ENCODE measurements around the gene DPEP2NB.
"Not testable (repeated sequence)": the region's sequence is repeated elsewhere in the genome, so short reads cannot be mapped to it uniquely, and the experiment has no call there.

Gene DPEP2NB

DNA sequence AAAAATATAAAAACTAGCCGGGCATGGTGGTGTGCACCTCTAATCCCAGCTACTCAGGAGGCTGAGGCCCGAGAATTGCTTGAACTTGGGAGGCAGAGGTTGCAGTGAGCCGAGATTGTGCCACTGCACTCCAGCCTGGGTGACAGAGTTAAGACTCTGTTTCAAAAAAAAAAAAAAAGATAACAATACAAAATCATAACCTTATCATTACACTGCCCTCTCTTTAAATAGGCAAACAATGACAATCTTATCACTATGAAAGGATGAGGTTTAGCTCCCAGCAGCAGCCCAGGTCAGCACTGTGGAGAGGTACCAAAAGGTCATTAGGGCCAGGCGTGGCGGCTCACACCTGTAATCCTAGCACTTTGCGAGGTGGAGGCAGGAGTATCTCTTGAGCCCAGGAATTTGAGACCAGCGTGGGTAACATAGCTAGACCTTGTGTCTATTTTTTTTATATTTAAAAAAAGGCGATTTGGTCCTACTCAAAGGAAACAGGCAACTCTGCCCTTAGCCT is 3.5 kb upstream of the DPEP2NB start:
- in situ Hi-C loops (cut with HindIII; ENCODE audit: low sequenced_read_pairs) = no loop called here

DNA sequence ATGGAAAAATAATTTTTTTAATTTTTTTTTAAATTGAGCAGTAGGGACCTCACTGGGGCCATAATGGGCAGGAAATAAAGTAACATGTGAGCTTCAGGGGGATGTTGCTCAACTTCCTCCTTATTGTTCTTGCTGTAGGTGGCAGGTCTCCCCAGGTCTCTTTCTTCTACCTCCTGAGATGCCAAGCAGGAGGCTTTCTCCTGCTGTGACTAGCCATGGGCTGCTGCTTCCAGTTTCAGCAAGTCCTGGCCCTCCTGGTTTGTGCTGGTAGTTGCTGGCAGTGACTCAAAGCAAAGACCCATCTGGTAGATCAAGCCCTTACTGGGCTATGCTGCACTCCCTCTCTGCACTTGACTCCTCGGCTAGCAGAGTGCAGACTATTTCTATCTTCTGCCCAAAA is 2.3 kb downstream of the DPEP2NB start:
- in situ Hi-C loops (cut with HindIII; ENCODE audit: low sequenced_read_pairs) = no loop called here

DNA sequence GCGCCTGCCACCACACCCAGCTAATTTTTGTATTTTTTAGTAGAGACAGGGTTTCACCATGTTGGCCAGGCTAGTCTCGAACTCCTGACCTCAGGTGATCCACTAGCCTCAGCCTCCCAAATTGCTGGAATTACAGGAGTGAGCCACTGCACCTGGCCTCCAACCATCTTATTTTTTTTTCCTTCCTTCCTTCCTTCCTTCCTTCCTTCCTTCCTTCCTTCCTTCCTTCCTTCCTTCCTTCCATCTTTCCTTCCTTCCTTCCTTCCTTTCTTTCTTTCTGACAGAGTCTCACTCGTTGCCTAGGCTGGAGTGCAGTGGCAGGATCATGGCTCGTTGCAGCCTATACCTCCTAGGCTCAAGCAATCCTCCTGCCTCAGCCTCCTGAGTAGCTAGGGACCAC is 5.8 kb downstream of the DPEP2NB start:
- in situ Hi-C loops (cut with HindIII; ENCODE audit: low sequenced_read_pairs) = loop anchor here (10.0 kb wide), 1 partner anchor 125 kb away; the partner anchor contains the start of gene NRN1L

GRCh38 chr16:68009157-68009735 is 6.5 kb downstream of the DPEP2NB start:
- in situ Hi-C loops (cut with HindIII; ENCODE audit: low sequenced_read_pairs) = loop anchor here (10.0 kb wide), 1 partner anchor 124 kb away; the partner anchor contains the start of gene NRN1L

- in situ Hi-C loops (cut with HindIII; ENCODE audit: low sequenced_read_pairs) = loop anchor here (10.0 kb wide), 1 partner anchor 121 kb away; the partner anchor contains the start of gene NRN1L
Measured at GRCh38 chr16:68005786-68006286, 9.9 kb downstream of the DPEP2NB start.

GRCh38 chr16:68005211-68005610 is 10.5 kb downstream of the DPEP2NB start:
- in situ Hi-C loops (cut with HindIII; ENCODE audit: low sequenced_read_pairs) = loop anchor here (10.0 kb wide), 1 partner anchor 120 kb away; the partner anchor contains the start of gene NRN1L

GRCh38 chr16:68003031-68003430 is 12.7 kb downstream of the DPEP2NB start:
- in situ Hi-C loops (cut with HindIII; ENCODE audit: low sequenced_read_pairs) = loop anchor here (10.0 kb wide), 1 partner anchor 118 kb away; the partner anchor contains the start of gene NRN1L

GRCh38 chr16:68000450-68000849 is 15.3 kb downstream of the DPEP2NB start:
- in situ Hi-C loops (cut with HindIII; ENCODE audit: low sequenced_read_pairs) = loop anchor here (10.0 kb wide), 1 partner anchor 116 kb away; the partner anchor contains the start of gene NRN1L

DNA sequence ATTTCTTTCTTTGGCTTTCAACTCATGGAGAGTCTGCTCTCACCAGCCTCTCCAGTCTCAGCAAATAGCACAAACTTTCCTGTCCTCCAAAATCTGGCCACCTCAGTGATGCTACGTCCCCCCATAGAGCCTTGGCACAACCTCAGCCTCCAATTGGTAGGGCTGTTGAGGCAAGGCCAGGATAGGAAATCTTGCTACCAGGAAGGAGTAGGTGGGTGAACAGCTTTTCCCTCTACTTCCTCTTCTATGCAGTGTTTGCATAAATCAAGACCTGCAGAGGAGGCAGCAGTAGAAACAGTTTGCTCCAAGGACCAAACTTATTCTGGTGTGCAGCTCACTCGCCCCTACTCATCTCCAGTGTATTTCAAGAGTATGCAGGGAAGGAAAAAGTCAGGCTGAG is 15.7 kb downstream of the DPEP2NB start:
- in situ Hi-C loops (cut with HindIII; ENCODE audit: low sequenced_read_pairs) = loop anchor here (10.0 kb wide), 1 partner anchor 115 kb away; the partner anchor contains the start of gene NRN1L

DNA sequence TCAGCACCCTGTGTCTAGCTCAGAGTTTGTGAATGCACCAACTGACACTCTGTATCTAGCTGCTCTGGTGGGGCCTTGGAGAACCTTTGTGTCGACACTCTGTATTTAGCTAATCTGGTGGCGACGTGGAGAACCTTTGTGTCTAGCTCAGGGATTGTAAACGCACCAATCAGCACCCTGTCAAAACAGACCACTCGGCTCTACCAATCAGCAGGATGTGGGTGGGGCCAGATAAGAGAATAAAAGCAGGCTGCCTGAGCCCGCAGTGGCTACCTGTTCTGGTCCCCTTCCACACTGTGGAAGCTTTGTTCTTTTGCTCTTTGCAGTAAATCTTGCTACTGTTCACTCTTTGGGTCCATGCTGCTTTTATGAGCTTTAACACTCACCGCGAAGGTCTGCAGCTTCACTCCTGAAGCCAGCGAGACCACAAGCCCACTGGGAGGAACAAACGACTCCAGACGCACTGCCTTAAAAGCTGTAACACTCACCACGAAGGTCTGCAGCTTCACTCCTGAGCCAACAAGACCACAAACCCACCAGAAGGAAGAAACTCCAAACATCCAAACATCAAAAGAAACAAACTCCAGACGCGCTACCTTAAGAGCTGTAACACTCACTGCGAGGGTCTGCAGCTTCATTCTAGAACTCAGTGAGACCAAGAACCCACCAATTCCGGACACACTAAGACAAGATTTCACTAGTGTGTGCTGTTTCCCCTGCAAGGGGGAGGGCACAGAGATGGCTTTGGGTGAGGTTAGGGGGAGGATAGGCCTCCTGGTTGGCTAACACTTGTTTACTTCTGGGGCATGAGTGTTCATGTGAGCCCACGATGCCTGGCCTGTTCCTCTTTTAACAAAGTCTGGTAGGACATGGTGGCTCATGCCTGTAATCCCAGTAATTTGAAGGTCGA is 16.7 kb downstream of the DPEP2NB start, which contains the start of gene DPEP2:
Gene DPEP2, minus strand, starts transcription at position 706 of the 910 bp plus-strand sequence. CDS start 6,272 bp downstream, outside the sequence.
- in situ Hi-C loops (cut with HindIII; ENCODE audit: low sequenced_read_pairs) = not testable (repeated sequence)

DNA sequence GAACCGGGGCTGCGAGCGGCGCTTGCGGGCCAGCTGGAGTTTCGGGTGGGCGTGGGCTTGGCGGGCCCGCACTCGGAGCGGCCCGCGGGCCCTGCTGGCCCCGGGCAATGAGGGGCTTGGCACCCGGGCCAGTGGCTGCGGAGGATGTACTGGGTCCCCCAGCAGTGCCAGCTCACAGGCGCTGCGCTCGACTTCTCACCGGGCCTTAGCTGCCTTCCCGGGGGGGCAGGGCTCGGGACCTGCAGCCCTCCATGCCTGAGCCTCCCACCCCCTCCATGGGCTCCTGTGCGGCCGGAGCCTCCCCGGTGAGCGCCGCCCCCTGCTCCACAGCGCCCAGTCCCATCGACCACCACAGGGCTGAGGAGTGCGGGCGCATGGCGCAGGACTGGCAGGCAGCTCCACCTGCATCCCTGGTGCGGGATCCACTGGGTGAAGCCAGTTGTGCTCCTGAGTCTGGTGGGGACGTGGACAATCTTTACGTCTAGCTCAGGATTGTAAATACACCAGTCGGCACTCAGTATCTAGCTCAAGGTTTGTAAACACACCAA is 17.4 kb downstream of the DPEP2NB start:
- in situ Hi-C loops (cut with HindIII; ENCODE audit: low sequenced_read_pairs) = not testable (repeated sequence)

DNA sequence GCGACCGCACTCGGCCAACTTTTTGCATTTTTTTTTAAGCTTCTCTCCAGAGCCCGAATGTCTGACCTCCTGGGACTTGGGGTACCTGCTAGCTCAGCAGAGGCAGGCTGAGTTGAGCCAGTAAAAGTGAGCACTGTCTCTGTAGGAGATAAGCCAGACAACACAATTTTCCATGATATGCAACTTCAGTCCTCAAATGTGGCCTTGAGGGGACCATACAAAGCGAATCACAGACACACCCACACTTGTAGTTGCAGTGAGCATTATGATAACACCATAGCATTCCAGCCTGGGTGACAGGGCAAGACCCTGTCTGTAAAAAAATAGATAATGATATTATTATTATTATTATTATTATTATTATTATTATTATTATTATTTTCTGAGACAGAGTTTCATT is 19.0 kb downstream of the DPEP2NB start:
- in situ Hi-C loops (cut with HindIII; ENCODE audit: low sequenced_read_pairs) = no loop called here

DNA sequence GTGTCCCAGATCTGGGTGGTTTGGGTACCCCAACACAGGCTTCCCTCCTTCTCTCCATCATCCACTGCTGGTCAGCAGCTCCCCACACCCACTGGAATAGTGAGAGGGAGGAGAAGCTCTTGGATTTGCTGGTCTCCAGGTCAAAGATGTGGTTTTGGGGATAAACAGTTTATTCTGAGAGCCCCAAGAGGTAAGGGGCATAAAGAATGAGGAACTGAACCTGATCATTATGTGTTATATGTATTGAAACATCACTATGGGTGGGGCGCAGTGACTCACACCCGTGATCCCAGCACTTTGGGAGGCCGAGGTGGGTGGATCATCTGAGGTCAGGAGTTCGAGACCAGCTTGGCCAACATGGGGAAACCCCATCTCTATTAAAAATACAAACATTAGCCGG is 20.3 kb downstream of the DPEP2NB start:
- in situ Hi-C loops (cut with HindIII; ENCODE audit: low sequenced_read_pairs) = no loop called here

DNA sequence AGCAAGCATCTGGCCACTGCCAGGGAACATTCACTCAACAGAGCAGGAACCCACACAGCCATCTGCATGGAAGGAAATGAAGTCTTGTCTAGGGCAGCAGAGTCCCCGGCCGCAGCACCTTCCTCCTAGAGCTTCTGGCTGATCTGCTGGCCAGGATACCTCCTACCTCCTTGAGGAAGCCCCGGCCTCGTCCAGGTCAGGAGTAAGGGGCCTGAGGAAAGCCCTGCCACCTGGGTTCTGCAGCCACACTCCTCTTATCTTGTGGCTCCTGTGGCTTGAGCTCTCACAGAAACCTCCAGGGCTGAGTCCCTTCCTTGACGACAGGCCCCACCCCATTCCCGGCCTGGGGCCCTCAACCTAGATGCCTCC is 21.7 kb downstream of the DPEP2NB start:
- in situ Hi-C loops (cut with HindIII; ENCODE audit: low sequenced_read_pairs) = not testable (repeated sequence)

DNA sequence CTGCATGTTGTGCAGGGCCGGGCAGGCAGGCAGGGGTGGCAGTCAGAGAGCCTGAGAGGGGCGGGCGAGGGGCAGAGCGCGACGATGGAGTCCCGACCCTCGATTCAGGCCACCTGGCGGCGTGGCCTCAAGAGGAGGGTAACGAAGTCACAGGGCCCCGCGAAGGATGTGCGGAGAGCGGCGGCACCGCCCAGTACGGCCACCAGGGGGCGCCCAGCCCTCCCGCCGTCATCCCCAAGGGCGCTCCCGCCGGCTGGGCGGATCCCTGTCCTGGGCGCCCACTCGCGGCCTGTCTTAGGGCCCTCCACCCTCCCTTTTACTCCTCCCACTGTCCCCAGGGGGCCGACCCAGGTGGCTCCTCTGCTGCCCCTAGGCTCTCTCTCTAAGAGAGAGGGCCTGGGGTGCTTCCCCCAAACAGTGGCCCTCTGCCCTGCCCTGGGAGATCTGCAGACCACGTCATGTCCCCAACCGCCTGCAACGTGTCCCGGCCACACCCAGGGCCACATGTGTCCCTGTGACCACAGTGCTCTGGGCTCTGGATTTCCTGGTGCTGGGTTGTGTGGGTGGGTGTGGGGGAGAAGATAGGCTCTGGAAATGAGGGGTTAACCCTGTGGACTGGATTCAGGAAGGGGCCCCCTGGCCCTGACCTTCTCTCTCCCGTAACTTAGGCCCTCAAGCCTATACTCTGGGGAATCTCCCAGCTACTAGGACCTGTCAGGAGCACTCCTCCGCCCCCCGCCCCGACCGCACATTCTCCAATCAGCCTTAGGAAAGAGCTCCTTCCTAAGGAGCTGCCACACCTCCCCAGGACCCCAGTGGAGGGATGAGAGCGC is 22.3 kb downstream of the DPEP2NB start:
- in situ Hi-C loops (cut with HindIII; ENCODE audit: low sequenced_read_pairs) = no loop called here

- in situ Hi-C loops (cut with HindIII; ENCODE audit: low sequenced_read_pairs) = no loop called here
Measured at GRCh38 chr16:67992661-67993206, 23.0 kb downstream of the DPEP2NB start.

- in situ Hi-C loops (cut with HindIII; ENCODE audit: low sequenced_read_pairs) = no loop called here
Measured at GRCh38 chr16:67990018-67990386, 25.7 kb downstream of the DPEP2NB start.

DNA sequence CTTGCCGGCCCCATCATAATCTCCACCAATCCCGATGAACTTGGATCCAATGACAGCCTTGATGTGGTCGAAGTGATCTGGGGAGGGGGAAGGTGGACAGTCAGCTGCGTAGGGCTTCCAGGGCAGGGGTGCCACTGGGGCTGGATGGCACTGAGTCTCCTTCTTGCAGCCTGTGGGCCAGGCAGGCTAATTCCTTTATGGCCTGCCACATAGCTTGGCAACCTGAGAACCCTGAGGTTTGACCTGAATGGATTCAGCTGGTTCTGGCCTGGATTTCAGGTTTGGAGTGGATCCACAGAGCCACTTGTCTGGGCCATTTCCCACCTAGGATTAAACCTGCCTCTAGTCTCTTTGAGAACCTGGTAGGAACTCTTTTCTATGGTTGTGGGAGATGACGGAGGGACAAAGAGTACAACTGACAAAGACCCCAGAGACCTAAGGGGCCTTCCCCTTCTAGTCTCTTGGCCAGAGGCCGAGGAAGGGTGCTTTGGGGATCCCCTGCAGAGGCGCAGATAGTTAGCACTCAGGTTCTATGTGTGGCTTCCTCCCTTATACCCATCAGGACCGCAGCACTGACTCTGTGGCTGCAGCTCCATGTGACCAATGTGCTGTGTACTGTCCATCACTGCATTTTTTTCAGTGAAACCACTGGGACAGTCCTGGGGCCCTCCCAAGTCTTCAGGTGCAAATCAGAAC is 26.2 kb downstream of the DPEP2NB start:
- in situ Hi-C loops (cut with HindIII; ENCODE audit: low sequenced_read_pairs) = no loop called here

GRCh38 chr16:67988675-67989074 is 27.0 kb downstream of the DPEP2NB start:
- in situ Hi-C loops (cut with HindIII; ENCODE audit: low sequenced_read_pairs) = no loop called here

Data from endothelial cell of hepatic sinusoid (primary cell).